ENCODE measurements around the gene CD69.
"Not testable (repeated sequence)": the region's sequence is repeated elsewhere in the genome, so short reads cannot be mapped to it uniquely, and the experiment has no call there.

The CD69 gene

GRCh38 chr12:9718968-9719367 lies 41.7 kb downstream of the CD69 start:
- TF ChIP-seq, protein P1, sequence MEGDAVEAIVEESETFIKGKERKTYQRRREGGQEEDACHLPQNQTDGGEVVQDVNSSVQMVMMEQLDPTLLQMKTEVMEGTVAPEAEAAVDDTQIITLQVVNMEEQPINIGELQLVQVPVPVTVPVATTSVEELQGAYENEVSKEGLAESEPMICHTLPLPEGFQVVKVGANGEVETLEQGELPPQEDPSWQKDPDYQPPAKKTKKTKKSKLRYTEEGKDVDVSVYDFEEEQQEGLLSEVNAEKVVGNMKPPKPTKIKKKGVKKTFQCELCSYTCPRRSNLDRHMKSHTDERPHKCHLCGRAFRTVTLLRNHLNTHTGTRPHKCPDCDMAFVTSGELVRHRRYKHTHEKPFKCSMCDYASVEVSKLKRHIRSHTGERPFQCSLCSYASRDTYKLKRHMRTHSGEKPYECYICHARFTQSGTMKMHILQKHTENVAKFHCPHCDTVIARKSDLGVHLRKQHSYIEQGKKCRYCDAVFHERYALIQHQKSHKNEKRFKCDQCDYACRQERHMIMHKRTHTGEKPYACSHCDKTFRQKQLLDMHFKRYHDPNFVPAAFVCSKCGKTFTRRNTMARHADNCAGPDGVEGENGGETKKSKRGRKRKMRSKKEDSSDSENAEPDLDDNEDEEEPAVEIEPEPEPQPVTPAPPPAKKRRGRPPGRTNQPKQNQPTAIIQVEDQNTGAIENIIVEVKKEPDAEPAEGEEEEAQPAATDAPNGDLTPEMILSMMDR (IDR thresholded peaks at IDR 0.05) = no peak
- DNase-seq (ENCODE audit: low spot score) = no peak
- no peak overlapping the region for H3K27ac ChIP-seq
- no peak overlapping the region for H3K4me3 ChIP-seq

- DNase-seq (ENCODE audit: low spot score) = no peak
- Histone ChIP-seq H3K4me3 (no peak overlapping the region), H3K27ac (no peak overlapping the region)
- TF ChIP-seq, protein P1 (IDR thresholded peaks at IDR 0.05) = no peak
Measured at GRCh38 chr12:9717070-9717925, 43.4 kb downstream of the CD69 start.

DNA sequence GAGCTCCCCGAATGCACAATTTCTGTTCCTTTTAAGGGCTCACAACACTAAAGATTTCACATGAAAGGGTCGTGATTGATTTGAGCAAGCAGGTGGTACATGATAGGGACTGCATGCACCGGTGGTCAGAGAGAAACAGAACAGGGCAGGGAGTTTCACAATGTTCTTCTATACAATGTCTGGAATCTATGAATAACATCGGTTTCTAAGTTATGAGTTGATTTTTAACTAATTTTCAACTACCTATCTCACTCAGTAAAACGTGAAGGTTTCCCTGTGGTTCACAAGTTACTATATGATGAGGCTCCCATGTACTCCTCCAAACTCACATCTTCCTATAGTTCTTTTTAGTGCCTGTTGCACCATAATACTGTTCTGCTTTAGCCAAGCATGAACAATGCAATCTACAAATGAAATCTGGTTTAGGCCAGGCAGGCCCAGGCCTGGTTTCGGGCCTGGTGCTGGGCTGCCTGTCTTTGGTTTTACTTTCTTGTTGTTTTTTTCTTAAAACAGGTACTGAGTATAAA lies 47.6 kb downstream of the CD69 start:
- not testable (repeated sequence) for H3K27ac ChIP-seq; DNase-seq (ENCODE audit: low spot score); H3K4me3 ChIP-seq

DNA sequence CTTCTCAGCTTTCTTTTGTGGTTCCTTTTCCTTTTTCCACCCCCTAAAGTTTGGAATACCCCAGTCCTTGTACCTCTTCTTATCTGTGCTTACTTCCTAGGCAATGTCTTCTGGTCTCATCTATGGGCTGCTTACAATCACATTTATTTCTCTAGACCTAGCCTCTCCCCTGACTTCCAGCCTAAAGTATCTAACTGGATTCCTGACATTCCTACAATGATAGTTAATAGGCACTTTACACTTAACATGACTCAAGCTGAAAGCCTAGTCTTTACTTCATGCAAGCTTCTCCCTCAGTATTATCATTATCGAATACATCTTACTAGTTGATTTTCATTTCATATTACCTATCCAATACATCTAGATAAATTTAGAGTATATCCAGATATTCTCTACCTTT lies 49.0 kb downstream of the CD69 start:
- H3K27ac ChIP-seq = no peak overlapping the region
- TF ChIP-seq, protein P1 (IDR thresholded peaks at IDR 0.05) = no peak
- no peak for DNase-seq (ENCODE audit: low spot score)
- no peak overlapping the region for H3K4me3 ChIP-seq

- no peak overlapping the region for H3K4me3 ChIP-seq
- H3K27ac ChIP-seq = no peak overlapping the region
- TF ChIP-seq, protein P1 (IDR thresholded peaks at IDR 0.05) = no peak
- DNase-seq (ENCODE audit: low spot score) = no peak
Measured at GRCh38 chr12:9710584-9711375, 49.9 kb downstream of the CD69 start.

DNA sequence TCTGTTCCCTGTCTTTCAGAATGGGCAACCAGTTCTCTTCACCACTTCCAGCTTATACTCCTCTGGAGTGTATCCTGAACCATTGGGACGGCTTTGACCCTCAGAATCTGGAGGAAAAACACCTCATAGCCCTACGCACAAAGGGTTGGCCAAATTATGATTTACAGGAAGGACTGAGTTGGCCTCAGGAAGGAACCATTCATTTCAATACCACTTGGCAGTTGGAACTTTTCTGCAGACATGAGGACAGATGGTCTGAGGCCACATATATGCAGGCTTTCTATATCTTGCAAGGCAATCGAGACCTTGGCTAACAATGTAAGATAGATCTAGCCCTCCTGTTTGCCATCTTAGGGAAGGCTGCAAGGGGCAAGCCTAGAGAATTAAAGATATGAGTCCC lies 51.8 kb downstream of the CD69 start:
- Histone ChIP-seq H3K4me3 (no peak overlapping the region), H3K27ac (no peak overlapping the region)
- no peak for DNase-seq (ENCODE audit: low spot score)
- TF ChIP-seq, protein P1 (IDR thresholded peaks at IDR 0.05) = no peak

All from coronary artery (tissue), 2 donors.